Stomach (tissue), 9 donors: ENCODE results near the gene TP53AIP1. TPM values are rescaled to one million over a fixed set of nuclear protein-coding genes. Genes with fewer than 3 reads are reported as not detected.

ENCODE experiments used
- DNase-seq, 2 donors: peaks; one replicate each; pipeline versions ENCODE4 v3.0.0 to v3.0.0-alpha.2; 2013 to 2019
- H3K27ac ChIP-seq, 5 donors: fragments of 200-600 bp in 4 of 5; sonication (generic) in 4 of 5; one replicate each; pipeline ENCODE4 v1.5.1; 2013 to 2019; ENCODE audit warnings: mild to moderate bottlenecking in 1 of 5, moderate library complexity in 1 of 5
- H3K27me3 ChIP-seq, 3 donors: fragments of 200-600 bp; sonication (generic); one replicate each; pipeline ENCODE4 v1.5.1; 2017 to 2019; ENCODE audit warnings: mixed run types in 1 of 3
- H3K36me3 ChIP-seq, 4 donors: fragments of 200-600 bp; sonication (generic); 1 replicate in 3 of 4; 2 replicates in 1 of 4; pipeline ENCODE4 v1.5.1; 2016 to 2019
- H3K4me1 ChIP-seq, 4 donors: fragments of 200-600 bp; sonication (generic); one replicate each; pipeline ENCODE4 v1.5.1; 2016 to 2019
- H3K4me3 ChIP-seq, 4 donors: fragments of 200-600 bp; sonication (generic) in 3 of 4; one replicate each; pipeline ENCODE4 v1.5.1; 2016 to 2019; ENCODE audit warnings: mild to moderate bottlenecking in 1 of 4
- H3K9me3 ChIP-seq, 4 donors: fragments of 200-600 bp; sonication (generic); one replicate each; pipeline ENCODE4 v1.5.1; 2016 to 2019
- CTCF ChIP-seq, 7 experiments: fragments of 450-650 bp in 4 of 7; fragments of 200-600 bp in 3 of 7; sonication (generic) in 3 of 7; IDR thresholded peaks; one replicate each; pipeline ENCODE4 v1.5.1; 2016 to 2019; ENCODE audit warnings: antibody characterized with exemption in 7 of 7, control low read depth in 2 of 7, mild to moderate bottlenecking in 1 of 7
- EP300 ChIP-seq: sonication (generic); formaldehyde crosslinking; IDR thresholded peaks from one replicate; pipeline ENCODE4 v1.6.1; 2017; ENCODE audit warnings: antibody characterized with exemption
- POLR2A ChIP-seq, 4 donors: fragments of 450-650 bp; IDR thresholded peaks; one replicate each; pipeline ENCODE4 v1.6.1; 2016; ENCODE audit warnings: antibody characterized with exemption in 4 of 4, control low read depth in 2 of 4, mild to moderate bottlenecking in 1 of 4, moderate library complexity in 1 of 4
- POLR2AphosphoS5 ChIP-seq, 3 donors: sonication (generic); formaldehyde crosslinking; IDR thresholded peaks; one replicate each; pipeline ENCODE4 v1.6.1; 2016; ENCODE audit warnings: antibody characterized with exemption in 3 of 3
- WGBS, 5 donors: extraction: QIAGEN DNeasy Blood & Tissue Kit in 3 of 5; methylation state at CpG; one replicate each; pipeline versions ENCODE4 v1.1.5 to v1.1.7; 2013 to 2018; 5-methylcytosine and 5-hydroxymethylcytosine counted together
- intact Hi-C: fragments of 100-400 bp; cut with DNase I; formaldehyde crosslinking; loops from one replicate; pipeline ENCODE4 v1.15.1; 2023; ENCODE audit warnings: low total_unique reads
- polyA plus RNA-seq, 3 donors: library from polyadenylated mRNA; stranded (reverse); fragments of 200-250 nt; gene quantifications; one replicate each; pipeline ENCODE4 v1.2.3, GENCODE V29; 2013
- total RNA-seq, 5 donors: library from RNA; depleted of rRNA; stranded (reverse); fragments of >200 nt; gene quantifications; one replicate each; pipeline versions ENCODE4 v1.1.0 to v1.2.3, GENCODE V29; 2014 to 2016
- donor health status: healthy with polysubstance abuse.
- donor health status: Bipolar disorder and iron deficiency.
- donor health status: healthy.

The TP53AIP1 gene
- total and polyA plus RNA-seq, 8 donors: 22.4 TPM; not detected in 7

DNA sequence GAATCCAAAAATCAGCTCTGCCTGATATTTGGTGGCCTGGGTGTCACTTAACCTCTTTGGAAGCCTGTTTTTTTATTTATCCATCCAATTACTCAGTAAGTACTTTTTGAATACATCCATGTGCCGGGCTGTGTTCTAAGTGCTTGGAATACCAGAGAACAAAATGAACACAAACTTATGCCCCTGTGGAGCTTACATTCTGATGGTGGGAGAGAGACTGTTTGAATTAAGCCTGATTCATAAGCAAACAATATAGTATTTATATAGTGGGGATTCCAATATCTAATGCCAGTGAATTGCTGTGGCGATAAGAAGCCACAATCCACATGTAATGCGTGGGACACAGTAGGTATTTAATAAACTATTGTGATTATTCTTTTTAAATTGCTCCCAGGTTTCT lies 32.1 kb downstream of the TP53AIP1 start:
- Histone ChIP-seq H3K4me1 (peaks cover 14 to 44% (median 25%) of the 10 kb centered on the region in 4 donors), H3K27ac (no peak overlapping the region), H3K27me3 (peaks cover 0 to 5% (median 0%) of the 10 kb centered on the region in 3 donors), H3K9me3 (no peaks in the 10 kb centered on the region), H3K36me3 (no peaks in the 10 kb centered on the region), H3K4me3 (no peak overlapping the region)
- no peak for DNase-seq
- WGBS, 5 donors: 40 to 74% (median 56%) methylated on average over 3 of the region's 3 CpGs
- TF ChIP-seq POLR2A (IDR thresholded peaks at IDR 0.05) (no peak), EP300 (no peak), POLR2AphosphoS5 (IDR thresholded peaks at IDR 0.05) (no peak), CTCF (IDR thresholded peaks at IDR 0.05) (no peak)
- intact Hi-C loops: no loop called here

GRCh38 chr11:128909438-128910125 lies 33.1 kb downstream of the TP53AIP1 start:
- no peak for DNase-seq
- WGBS, 5 donors: 65 to 77% (median 70%) methylated on average over 8 of the region's 8 CpGs
- Histone ChIP-seq H3K4me3 (no peak overlapping the region), H3K36me3 (no peaks in the 10 kb centered on the region), H3K27me3 (peaks cover 0 to 15% (median 0%) of the 10 kb centered on the region in 3 donors), H3K9me3 (no peaks in the 10 kb centered on the region), H3K27ac (no peak overlapping the region), H3K4me1 (peaks cover 24 to 54% (median 34%) of the 10 kb centered on the region in 4 donors)
- no peak for TF ChIP-seq POLR2A (IDR thresholded peaks at IDR 0.05)
- intact Hi-C loops: no loop called here

GRCh38 chr11:128908391-128909246 lies 34.1 kb downstream of the TP53AIP1 start:
- Histone ChIP-seq H3K4me3 (no peak overlapping the region), H3K27ac (peak overlapping the region in 3 of 5 donors; percentile 36 to 70 (median 69)), H3K36me3 (no peaks in the 10 kb centered on the region), H3K9me3 (no peaks in the 10 kb centered on the region), H3K4me1 (peaks cover 24 to 64% (median 38%) of the 10 kb centered on the region in 4 donors), H3K27me3 (peaks cover 0 to 18% (median 0%) of the 10 kb centered on the region in 3 donors)
- TF ChIP-seq EP300 (no peak), POLR2A (IDR thresholded peaks at IDR 0.05) (no peak), POLR2AphosphoS5 (IDR thresholded peaks at IDR 0.05) (peak in 1 of 3 donors; percentile 20)
- intact Hi-C loops: no loop called here
- 8 to 18% (median 14%) methylated on average over 12 of the region's 12 CpGs for WGBS, 5 donors
- DNase-seq: peak; percentile 74 to 78

DNA sequence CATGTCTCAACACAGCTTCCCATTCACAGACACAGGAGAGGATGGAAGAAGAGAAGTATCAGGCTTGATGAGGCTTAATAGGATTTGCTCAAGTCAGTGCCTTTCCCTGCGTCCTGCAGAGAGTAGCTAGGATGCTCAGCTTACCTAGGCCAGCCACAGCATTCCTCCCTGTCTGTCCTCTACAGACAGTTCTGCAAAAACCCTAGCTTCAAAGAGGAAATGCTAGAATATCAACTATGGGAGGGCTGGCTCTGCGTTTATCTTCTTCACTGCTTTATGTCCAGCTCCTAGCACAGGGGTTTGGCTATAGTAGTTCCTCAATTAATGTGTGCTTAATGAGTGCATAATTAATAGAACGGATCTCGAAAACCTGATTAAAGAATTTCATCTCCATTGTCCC lies 35.1 kb downstream of the TP53AIP1 start:
- Histone ChIP-seq H3K4me1 (peaks cover 24 to 64% (median 38%) of the 10 kb centered on the region in 4 donors), H3K36me3 (no peaks in the 10 kb centered on the region), H3K27ac (peak overlapping the region in 1 of 5 donors; percentile 69), H3K27me3 (peaks cover 0 to 14% (median 0%) of the 10 kb centered on the region in 3 donors), H3K4me3 (no peak overlapping the region), H3K9me3 (no peaks in the 10 kb centered on the region)
- no peak for DNase-seq
- WGBS, 5 donors: 80 to 93% (median 89%) methylated on average over 4 of the region's 4 CpGs
- intact Hi-C loops: no loop called here
- no peak for TF ChIP-seq POLR2A (IDR thresholded peaks at IDR 0.05)
- no peak for TF ChIP-seq POLR2AphosphoS5 (IDR thresholded peaks at IDR 0.05)
- no peak for TF ChIP-seq CTCF (IDR thresholded peaks at IDR 0.05)
- no peak for TF ChIP-seq EP300
